ENCODE measurements around the gene HCFC1R1. TPM values are rescaled to one million over a fixed set of nuclear protein-coding genes. Genes with fewer than 3 reads are reported as not detected.

HCFC1R1 gene
- total RNA-seq, 1 donor from 2014 or later = 3.1 TPM

DNA sequence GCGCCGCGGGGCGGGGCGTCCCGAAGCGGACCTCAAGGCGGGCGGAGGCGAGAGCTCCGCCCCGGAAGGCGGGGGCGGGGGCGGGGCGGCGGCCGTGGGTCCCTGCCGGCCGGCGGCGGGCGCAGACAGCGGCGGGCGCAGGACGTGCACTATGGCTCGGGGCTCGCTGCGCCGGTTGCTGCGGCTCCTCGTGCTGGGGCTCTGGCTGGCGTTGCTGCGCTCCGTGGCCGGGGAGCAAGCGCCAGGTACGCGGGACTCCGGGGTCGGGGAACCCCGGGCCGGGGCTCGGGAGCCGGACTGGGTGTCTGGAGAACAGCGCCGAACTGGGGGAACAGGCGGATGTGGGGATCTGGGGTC, 3.5 kb downstream of the HCFC1R1 start, which contains the start of gene TNFRSF12A:
TNFRSF12A (plus strand) TSS at position 122 of the 357 bp plus-strand sequence; CDS start at position 152, 30 bp downstream.
- peak in 1 of 2 donors; percentile 81 for DNase-seq (ENCODE audit: low read depth in 2 of 2)

DNA sequence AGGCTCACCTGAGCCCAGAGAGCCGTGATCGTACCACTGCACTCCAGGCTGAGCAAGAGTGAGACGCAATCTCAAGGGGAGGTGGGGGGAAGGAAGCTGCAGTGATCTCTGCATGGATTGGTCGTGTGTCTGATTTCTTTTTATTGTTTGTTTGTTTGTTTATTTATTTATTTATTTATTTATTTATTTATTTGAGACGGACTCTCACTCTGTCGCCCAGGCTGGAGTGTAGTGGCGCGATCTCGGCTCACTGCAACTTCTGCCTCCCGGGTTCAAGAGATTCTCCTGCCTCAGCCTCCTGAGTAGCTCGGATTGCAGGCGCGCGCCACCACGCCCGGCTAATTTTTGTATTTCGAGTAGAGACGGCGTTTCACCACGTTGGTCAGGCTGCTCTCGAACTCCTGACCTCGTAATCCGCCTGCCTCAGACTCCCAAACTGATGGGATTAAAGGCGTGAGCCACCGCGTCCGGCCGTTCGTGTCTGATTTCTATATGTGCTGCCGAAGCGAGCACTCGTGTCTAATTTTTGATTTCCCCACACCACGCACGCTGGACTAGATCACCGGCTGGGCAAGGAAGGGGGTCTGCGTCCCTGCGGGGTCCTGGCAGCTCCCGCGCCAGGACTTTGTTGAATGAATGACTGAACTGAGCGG, 4.0 kb downstream of the HCFC1R1 start:
- DNase-seq (ENCODE audit: low read depth in 2 of 2) = no peak

DNA sequence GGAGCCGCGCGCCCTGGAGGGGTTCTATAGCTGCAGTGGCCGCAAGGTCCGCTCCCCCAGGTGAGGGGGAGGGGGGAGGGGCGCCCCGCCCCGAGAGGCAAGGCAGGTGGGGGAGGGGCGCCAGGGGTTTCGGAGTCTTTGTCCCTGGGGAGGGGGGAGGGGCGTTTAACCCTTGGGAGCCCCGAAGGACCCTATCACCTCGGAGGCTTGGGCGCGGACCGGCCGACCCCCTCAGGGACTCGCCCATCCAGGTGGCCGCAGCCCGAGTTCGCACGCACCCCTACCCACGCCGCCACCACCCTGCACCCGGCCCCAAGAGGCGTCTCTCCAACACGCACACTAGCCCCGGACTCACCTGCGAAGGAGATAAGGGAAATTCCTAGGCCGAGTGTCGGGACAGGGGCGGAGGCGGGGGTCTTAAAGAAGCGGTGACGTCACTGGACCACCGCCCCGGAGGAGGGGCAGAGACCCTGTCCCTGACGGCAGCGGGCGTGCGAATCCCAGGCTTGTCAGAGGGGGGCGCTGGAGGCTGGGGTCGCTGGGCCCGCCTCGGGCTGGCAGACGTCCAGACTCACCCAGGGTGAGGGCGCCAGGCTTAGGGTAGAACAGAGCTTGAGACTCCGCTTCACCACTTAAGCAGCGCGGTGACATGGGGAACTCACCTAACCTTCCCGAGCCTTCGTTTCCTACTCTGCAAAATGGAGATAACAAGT, 5.8 kb downstream of the HCFC1R1 start, which contains the start of gene CLDN6:
CLDN6 (minus strand) TSS at position 390 of the 713 bp plus-strand sequence. CDS start 2,162 bp downstream, outside the sequence.
- peak in 1 of 2 donors; percentile 31 for DNase-seq (ENCODE audit: low read depth in 2 of 2)

DNA sequence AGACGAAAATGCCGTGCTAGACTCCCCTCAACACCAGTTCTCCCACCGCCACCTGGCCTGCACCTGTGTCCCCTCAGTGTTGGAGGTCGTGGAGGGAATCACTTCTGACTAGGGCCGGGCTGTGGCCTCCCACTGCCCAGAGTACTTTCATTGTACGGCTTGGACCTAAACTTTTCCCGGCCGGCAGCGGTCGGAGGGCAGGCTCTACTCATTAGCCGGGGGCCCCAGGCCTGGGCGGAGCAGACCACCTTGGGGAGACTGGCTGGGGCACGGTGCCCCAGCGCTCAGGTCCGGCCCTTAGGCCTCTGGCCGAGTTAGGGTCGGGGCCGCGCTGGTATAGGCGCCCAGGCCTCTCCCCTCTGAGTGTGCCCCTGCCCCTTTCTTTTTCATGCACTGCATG, 6.4 kb downstream of the HCFC1R1 start:
- DNase-seq (ENCODE audit: low read depth in 2 of 2) = no peak

DNA sequence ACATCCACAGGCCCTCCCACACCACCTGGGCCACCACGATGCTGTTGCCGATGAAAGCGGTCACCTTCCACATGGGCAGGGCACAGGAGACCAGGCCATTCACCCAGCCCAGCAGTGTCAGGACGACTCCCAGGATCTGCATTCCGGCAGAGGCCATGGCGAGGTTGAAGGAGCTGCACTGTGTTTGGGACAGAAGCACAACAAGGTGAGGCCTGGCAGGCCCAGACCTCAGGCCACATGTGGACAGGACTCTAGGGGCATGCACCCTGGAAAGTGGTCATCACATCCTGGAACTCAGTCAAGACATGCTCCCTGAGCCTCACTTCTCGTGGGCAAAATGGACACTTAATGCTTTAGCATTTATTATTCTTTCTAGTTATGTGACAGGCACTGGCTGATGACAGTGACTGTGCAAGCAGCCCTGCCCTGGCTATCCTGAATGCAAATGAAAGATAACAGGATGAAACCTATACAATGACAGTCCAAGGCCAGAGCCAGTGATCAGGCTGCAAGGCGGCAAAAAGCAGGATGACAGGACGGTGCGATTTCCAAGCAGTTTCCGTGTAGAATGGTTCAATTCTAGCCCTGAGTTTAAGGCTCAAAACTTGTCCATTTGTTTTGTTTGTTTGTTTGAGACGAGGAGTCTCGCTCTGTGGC, 7.7 kb downstream of the HCFC1R1 start:
- no peak for DNase-seq (ENCODE audit: low read depth in 2 of 2)

DNA sequence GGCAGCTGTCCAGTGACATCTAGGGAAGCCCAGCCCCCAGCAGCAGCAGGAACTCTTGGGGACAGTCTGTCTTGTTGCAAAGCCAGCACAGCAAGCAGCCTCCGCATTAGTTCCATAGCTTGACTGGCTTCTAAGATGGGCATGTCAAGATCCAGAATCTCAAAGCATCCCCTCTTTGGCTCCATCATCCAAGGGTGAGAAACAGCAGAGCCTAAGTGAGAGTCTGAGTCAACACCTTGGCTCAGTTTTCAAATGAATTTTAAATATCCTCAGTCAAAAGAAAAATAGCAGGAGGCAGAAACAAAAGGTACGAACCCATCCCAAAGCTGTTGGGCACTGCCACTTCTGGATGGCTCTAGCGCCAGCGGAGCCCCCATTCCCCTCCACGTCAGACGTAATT, 8.8 kb downstream of the HCFC1R1 start:
- no peak for DNase-seq (ENCODE audit: low read depth in 2 of 2)

DNA sequence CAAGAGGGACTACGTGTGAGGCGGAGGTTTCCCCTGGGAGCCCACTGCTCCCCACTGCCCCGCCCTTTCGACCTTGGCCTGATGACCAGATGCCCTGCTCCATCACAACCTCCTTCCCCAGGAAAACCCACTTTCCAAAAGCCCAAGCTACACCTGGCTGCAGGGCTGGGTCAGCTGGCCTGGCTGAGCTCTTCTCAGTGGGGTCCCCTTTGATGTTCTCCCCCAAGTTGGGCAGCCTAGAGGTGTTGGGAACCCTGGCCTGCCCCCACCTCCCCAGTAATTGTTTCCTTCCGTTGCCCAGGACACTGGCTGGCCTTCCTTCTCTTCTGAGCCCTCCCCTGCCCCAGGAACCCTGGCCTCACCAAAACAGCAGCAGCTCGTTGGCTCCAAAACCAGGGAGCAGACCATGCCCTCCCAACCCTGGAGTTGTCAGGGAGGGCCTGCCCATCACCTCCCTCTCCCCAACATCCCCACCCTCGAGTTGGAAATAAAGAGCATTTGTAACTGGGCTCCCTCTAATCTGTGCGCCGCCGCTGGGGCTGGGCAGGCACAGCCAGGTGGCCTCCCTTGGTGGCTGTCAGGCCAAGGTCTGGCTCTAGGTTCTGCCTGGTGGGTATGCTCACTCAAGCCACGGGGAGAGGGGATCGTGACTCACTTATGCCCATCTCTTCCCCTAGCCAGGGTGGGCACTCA, 9.6 kb downstream of the HCFC1R1 start:
- DNase-seq (ENCODE audit: low read depth in 2 of 2) = no peak

DNA sequence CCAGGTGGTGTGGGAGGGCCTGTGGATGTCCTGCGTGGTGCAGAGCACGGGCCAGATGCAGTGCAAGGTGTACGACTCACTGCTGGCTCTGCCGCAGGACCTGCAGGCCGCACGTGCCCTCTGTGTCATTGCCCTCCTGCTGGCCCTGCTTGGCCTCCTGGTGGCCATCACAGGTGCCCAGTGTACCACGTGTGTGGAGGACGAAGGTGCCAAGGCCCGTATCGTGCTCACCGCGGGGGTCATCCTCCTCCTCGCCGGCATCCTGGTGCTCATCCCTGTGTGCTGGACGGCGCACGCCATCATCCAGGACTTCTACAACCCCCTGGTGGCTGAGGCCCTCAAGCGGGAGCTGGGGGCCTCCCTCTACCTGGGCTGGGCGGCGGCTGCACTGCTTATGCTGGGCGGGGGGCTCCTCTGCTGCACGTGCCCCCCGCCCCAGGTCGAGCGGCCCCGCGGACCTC, 10.2 kb downstream of the HCFC1R1 start:
- DNase-seq (ENCODE audit: low read depth in 2 of 2) = no peak

DNA sequence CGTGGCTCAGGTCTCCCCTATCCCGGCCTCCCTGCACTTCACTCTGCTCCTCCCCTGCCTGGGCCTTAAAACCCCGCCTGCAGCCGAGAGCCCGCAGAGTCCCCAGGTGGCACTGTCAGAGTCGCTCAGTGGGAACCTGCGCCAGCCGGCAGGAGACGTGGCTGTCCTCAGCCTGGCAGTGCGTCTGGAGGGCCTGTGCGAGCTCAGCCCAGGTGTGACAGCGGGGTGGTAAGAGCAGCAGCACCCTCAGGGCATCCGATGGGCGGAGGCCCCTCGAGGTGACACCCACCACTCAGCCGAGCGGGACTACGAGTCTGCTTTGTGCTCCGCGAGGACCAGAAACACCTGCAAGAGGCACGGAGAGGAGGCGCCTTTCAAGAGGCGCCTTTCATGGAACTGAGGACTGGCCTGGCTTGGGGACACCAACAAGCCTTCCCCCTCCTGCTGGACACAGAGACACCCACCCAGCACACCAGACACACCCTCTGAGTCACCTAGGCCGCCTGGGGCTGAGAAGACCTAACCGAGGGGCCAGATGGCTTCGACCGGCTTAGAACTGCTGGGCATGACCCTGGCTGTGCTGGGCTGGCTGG, 10.8 kb downstream of the HCFC1R1 start, which contains the start of gene CLDN9:
CLDN9 (plus strand) TSS at position 96 of the 593 bp plus-strand sequence; CDS start at position 536, 440 bp downstream.
- DNase-seq (ENCODE audit: low read depth in 2 of 2) = no peak

DNA sequence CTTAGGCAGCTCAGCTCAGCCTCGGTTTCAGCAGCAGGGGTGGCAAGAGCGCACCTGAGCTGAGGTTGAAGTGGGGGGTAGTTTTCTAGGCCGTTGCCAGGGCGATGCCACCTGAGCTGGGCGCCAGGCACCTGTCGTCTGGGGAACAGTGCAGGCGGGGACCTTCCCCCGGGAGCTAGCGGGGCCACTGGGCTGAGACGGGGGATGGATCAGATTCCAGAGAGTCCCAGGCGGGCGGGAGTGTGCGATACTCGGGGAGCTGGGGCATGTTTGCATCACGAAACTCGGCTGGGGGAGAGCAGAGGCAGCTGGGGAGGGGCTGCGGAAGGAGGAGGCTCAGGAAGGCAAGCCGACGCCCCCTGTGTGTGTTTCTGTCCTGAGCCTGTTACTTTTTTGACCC, 11.5 kb downstream of the HCFC1R1 start:
- no peak for DNase-seq (ENCODE audit: low read depth in 2 of 2)

DNA sequence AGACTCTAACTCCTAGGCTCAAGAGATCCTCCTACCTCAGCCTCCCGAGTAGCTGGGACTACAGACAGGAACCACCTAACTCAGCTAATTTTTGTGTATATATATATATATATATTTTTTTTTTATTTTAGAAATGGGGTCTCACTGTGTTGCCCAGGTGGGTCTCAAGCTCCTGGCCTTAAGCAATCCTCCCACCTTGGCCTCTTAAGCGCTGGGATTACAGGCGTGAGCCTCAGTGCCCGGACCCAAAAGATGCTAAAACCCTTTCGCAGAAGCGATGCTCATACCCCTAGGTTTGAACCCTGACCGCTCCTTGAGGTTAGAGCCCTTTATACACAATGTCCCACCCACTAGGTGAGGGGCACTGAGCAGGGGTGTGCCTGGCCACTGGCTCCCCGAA, 13.2 kb downstream of the HCFC1R1 start:
- DNase-seq (ENCODE audit: low read depth in 2 of 2) = no peak

DNA sequence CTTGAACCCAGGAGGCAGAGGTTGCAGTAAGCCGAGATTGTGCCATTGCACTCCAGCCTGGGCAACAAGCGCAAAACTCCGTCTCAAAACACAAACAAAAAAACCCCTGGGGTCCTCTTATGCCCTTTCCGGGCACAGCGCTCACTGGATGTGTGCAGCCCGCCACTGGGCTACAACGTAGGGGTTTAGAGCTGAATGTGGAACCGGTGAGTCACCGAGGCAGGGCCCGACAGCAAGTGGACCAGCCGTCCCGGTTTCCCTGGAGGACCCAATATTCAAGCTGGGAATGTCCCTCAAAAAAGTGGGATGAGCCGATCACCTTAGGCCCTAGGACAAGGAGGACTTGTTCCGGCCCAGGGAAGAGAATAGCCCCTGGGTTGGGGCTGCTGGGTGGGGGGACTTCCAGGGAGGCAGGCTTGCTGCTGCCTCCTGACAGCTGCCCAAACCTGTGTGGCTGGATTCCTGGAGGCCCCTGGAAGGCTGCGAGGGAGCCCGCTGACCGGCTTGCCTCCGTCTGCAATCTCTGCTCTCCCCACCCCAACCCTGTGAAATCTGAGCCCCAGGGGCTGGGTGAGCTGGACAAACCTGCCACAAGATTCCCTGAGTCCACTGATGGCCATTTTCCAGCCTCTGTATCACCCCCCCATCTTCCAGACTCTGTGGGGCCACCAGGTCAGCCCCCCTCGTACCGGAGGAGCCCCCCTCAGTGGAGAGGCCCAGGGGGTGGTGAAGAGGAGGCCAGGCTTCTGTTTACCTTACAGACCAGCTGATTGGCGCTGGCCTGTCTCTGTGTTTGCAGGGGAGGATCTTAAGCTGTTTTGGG, 14.0 kb downstream of the HCFC1R1 start:
- DNase-seq (ENCODE audit: low read depth in 2 of 2) = no peak

DNA sequence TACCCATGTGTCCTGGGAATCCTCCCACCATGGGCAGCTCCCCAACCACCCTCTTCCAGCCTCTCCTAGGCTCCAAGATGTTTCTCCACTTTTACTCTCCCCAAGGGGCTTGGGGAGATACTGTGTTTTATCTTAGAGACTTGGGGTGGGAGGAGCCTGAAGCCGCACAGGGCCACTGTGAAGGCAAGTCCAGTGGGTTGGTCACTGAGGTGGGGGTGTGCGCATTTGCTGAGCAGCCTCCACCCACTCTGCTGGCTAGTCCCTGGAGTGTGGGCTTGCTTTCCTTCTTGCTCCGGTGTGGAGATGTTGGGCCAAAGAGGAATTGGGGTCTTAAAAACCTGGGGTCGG, 15.1 kb downstream of the HCFC1R1 start:
- no peak for DNase-seq (ENCODE audit: low read depth in 2 of 2)

DNA sequence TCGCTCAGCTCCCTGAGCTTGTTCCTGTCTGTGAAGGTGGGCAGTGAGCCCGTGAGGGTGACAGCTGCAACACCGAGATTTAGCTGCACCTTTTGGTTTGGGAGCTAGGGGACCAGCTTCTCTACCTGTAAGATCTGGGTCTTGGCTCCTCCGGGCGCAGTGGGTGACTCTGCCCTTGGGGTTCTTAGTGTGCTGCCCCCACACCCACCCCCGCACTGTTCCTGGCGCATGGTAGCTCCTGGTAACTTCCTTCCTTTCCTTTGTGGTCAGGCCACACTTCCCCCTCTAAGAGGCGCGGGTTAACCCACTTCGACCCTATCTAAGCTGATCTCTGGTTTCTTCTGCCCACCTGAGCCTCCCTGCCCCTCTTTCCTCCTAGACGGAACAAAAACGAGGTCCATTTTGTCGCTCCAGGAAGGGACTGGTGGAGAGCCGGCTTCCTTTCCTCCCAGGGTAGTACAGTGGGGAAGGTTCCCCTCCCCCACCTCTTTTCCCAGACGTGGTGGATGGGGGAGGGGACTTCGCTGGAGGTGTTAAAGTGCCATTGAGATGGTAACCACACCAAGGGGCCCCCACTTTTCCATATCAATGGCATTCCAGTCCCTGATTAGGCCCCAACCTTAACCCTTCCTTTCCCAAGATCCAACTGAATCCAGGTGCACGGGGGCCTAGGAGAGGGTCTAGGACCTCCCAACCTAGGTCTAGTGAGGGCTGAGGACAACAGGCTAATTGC, 15.6 kb downstream of the HCFC1R1 start:
- peak in 1 of 2 donors; percentile 29 for DNase-seq (ENCODE audit: low read depth in 2 of 2)

DNA sequence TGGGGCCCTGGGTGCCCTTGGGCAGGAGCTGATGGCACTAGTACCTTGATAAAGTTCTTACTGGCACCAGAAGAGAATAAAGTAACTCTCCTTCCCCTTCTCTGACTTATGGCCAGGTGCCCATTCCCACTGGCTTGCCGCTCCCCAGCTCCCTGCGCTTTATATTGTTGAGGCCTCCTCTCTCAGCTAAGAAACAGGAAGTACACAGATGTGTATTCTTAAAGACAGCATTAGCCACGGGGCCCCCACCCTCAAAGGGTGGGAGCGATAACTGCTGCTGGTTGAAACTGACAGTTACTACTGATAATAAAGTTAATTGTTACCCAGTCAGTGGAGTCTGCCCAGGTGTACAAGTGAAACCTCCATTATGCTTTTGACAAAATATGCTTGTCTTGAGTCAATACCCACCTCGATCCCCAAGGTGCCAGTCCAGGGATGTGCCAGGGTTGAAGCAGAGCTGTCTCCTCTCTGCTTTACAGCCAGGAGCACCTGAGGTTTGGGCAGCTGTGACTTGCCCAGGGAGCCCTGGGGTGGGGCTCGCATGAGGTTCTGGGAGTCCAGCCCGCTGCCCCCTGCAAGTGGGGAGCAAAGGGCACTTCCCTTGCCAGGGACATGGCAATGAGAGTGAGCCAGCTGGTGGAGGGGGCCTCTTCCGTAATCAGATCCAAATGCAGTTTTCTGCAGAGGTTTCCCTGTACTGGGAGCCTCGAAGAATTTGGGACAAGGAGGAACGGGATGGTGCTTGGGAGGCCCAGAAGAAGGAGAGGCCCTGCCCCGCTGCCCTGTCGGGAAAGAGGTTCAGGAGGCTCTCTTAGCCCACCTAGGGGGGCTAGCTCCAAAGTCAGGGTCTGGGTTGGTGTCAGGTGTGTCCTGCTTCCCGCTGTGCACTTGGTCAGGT, 16.4 kb downstream of the HCFC1R1 start:
- no peak for DNase-seq (ENCODE audit: low read depth in 2 of 2)

DNA sequence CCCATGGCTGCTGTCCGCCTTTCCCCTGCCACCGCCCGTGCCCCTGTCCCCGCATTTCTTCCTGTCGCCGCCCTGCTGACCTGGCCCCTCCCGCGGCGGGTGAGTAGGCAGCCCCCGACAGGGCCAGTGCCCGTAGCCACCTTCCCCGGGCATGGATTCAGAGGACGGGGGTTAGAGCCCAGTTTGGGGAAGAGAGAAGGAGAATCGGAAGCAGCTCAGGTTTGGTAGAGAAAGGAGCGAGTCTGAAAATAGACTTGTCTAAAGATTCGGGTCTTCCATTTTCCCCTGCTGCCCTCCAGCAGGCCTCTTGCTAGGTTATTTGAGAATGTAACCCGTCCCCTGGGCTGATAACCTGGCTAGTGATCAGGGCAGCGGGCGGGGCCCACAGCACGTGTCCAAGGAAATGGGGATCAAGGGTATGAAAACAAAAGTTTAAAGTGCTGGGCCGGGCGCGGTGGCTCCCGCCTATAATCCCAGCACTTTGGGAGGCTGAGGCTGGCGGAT, 18.9 kb downstream of the HCFC1R1 start:
- DNase-seq (ENCODE audit: low read depth in 2 of 2) = no peak

DNA sequence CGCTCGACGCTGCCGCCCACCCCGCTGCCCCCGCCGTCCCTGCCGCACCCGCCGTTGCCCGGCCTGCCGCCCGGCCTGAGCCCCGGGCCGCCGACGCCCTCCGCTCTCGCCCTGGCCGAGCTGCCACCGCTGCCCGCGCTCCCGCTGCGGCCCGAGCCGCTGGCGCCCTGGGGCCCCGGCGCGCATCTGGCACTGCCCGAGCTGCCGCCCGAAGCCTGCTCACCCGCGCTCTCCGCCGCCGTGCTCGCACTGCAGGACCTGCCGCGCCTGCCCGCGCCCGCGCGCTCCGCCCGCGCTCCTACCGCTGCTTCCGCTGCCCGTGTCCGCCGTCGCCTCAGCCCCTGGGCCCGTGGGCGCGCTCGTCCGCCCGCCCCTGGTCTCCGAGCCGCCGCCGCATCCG, 19.4 kb downstream of the HCFC1R1 start:
- no peak for DNase-seq (ENCODE audit: low read depth in 2 of 2)

DNA sequence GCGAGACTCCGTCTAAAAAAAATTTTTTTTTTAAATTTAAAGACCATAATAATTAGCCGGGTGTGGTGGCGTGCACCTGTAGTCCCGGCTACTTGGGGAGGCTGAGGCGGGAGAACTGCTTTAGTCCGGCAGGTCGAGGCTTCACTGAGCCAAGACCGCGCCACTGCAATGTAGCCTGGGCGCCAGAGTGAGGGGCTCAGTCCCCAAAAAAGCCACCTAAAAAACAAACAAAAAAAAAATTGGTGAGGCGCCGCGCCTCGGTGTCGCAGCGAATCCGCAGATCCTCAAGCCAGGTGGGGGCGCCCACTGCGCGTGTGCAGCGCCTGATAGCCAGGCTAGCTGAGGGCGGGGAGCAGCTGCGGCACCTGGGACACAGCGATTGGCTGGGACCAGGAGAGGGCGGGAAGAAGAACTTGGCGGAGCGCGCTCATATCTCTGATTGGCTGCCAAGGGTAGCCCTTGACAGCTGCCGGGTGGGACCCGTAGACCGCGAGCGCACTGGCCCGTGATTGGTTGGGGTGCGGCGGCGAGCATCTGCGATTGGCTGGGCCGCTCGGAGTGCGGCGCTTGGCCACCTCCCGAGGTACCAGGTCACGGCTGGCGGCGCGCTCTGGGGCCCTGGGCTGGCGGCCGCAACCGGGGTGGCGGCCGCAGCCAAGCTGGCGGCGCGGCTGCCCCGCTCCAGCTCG, 20.0 kb downstream of the HCFC1R1 start:
- DNase-seq (ENCODE audit: low read depth in 2 of 2) = peak; percentile 98 to 100
